Neural progenitor cell (in vitro differentiated cells): Measurements from ENCODE around the gene PC. TPM values are rescaled to one million over a fixed set of nuclear protein-coding genes. Genes with fewer than 3 reads are reported as not detected.

Experiments
- DNase-seq: peaks from one replicate; pipeline ENCODE4 v3.0.0-alpha.2; 2016; ENCODE audit warnings: low spot score
- H2AFZ ChIP-seq: fragments of 200-600 bp; sonication (generic); replicated peaks from 2 replicates; pipeline ENCODE4 v1.6.1; 2016; ENCODE audit warnings: antibody characterized with exemption
- H3F3A ChIP-seq: fragments of 200-600 bp; sonication (generic); 2 replicates; pipeline ENCODE4 v1.6.1; 2016; ENCODE audit warnings: antibody characterized with exemption, low read depth
- H3K27ac ChIP-seq: fragments of 200-600 bp; sonication (generic); 2 replicates; pipeline ENCODE4 v1.5.1; 2016; ENCODE audit warnings: mild to moderate bottlenecking
- H3K27me3 ChIP-seq: fragments of 200-600 bp; sonication (generic); 2 replicates; pipeline ENCODE4 v1.6.1; 2016; ENCODE audit warnings: mild to moderate bottlenecking, moderate library complexity
- H3K36me3 ChIP-seq: fragments of 200-600 bp; sonication (generic); 2 replicates; pipeline ENCODE4 v1.5.1; 2016
- H3K4me1 ChIP-seq: fragments of 200-600 bp; sonication (generic); 2 replicates; pipeline ENCODE4 v1.6.1; 2016; ENCODE audit warnings: mixed run types
- H3K4me2 ChIP-seq: fragments of 200-600 bp; sonication (generic); 2 replicates; pipeline ENCODE4 v1.6.1; 2016
- H3K4me3 ChIP-seq: fragments of 200-600 bp; sonication (generic); 2 replicates; pipeline ENCODE4 v1.5.1; 2016
- H3K79me2 ChIP-seq: fragments of 200-600 bp; sonication (generic); 2 replicates; pipeline ENCODE4 v1.6.1; 2016; ENCODE audit warnings: low read depth
- H3K9ac ChIP-seq: fragments of 200-600 bp; sonication (generic); 2 replicates; pipeline ENCODE4 v1.6.1; 2016
- H3K9me3 ChIP-seq: fragments of 200-600 bp; sonication (generic); 2 replicates; pipeline ENCODE4 v1.5.1; 2016; ENCODE audit warnings: low read depth
- H4K20me1 ChIP-seq: fragments of 200-600 bp; sonication (generic); 2 replicates; pipeline ENCODE4 v1.6.1; 2016; ENCODE audit warnings: low read depth
- H3K27ac Mint-ChIP-seq: 3 replicates; pipeline ENCODE4 v1.8.0; 2021; ENCODE audit warnings: mixed read lengths
- H3K27me3 Mint-ChIP-seq: 2 replicates; pipeline ENCODE4 v1.8.0; 2022; ENCODE audit warnings: low read depth, mild to moderate bottlenecking, inconsistent platforms, moderate library complexity, mixed read lengths; ENCODE audit not compliant: insufficient read depth
- H3K36me3 Mint-ChIP-seq: 3 replicates; pipeline ENCODE4 v1.8.0; 2021; ENCODE audit warnings: mixed read lengths
- H3K4me1 Mint-ChIP-seq: 3 replicates; pipeline ENCODE4 v1.8.0; 2021; ENCODE audit warnings: mixed read lengths
- H3K4me3 Mint-ChIP-seq: 3 replicates; pipeline ENCODE4 v1.8.0; 2021; ENCODE audit warnings: mild to moderate bottlenecking, moderate library complexity, mixed read lengths
- H3K9me3 Mint-ChIP-seq: 3 replicates; pipeline ENCODE4 v1.8.0; 2020; ENCODE audit warnings: mixed read lengths
- CTCF ChIP-seq: fragments of 200-600 bp; sonication (generic); IDR thresholded peaks from 2 replicates; pipeline ENCODE4 v1.5.1; 2017; ENCODE audit warnings: antibody characterized with exemption, mild to moderate bottlenecking
- EZH2 ChIP-seq: fragments of 200-600 bp; sonication (generic); IDR thresholded peaks from 2 replicates; pipeline ENCODE4 v1.6.1; 2017; ENCODE audit warnings: antibody characterized with exemption, mild to moderate bottlenecking, moderate library complexity
- EZH2phosphoT487 ChIP-seq: fragments of 200-600 bp; sonication (generic); IDR thresholded peaks from 2 replicates; pipeline ENCODE4 v1.6.1; 2017; ENCODE audit warnings: antibody characterized with exemption
- total RNA-seq: library from RNA; depleted of rRNA; stranded (reverse); fragments of >200 nt; gene quantifications from 2 replicates; pipeline ENCODE4 v1.2.3, GENCODE V29; 2015; ENCODE audit warnings: low replicate concordance

The PC gene
- total RNA-seq, 1 donor from 2014 or later = 11.4 TPM

DNA sequence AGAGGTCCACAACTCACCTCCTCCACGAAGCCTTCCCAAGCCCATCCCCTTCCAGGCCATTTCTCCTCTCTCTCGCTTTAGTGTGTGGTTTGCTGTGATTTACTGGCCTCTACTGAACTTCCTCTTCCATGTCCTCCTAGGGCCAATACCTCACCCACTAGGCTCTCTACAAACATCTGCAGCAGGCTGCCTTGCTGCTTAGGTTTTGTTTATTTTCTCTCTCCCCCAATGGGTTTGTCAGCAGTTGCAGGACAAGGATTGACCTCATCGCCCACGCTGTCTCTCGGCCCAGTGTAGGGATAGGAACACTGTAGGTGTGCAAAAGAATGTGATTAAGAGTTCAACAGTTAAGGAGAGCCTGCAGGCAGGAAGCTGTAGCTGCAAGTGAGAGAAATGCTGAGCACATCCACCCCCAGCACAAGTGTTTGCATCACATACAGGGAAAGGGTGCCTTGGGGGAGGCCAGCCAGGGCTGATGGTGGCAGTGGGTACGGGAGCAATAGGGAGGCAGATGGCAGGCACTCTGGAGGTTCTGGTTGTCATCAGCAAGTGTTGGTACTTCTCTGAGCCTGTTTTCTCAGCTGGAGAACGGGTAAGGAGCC is 1.4 kb downstream of the PC start:
- peak; percentile 27 for DNase-seq
- H3K9me3 Mint-ChIP-seq = no peaks in the 10 kb centered on the region
- Histone ChIP-seq H2AFZ (no peak overlapping the region), H3K79me2 (peaks cover 5% of the 10 kb centered on the region), H3K27ac (no peak overlapping the region), H3K4me2 (peak overlapping the region; percentile 72), H3K9me3 (no peaks in the 10 kb centered on the region), H4K20me1 (no peaks in the 10 kb centered on the region), H3K4me3 (no peak overlapping the region), H3K36me3 (no peaks in the 10 kb centered on the region), H3F3A (peaks cover 23% of the 10 kb centered on the region), H3K27me3 (peaks cover 14% of the 10 kb centered on the region), H3K9ac (no peak overlapping the region), H3K4me1 (peaks cover 13% of the 10 kb centered on the region)
- TF ChIP-seq EZH2 (no peak), CTCF (no peak), EZH2phosphoT487 (no peak)
- H3K4me1 Mint-ChIP-seq = peaks cover 28% of the 10 kb centered on the region
- H3K36me3 Mint-ChIP-seq = no peaks in the 10 kb centered on the region
- no peak overlapping the region for H3K27ac Mint-ChIP-seq
- peaks cover 5% of the 10 kb centered on the region for H3K27me3 Mint-ChIP-seq
- peak overlapping the region; percentile 85 for H3K4me3 Mint-ChIP-seq

DNA sequence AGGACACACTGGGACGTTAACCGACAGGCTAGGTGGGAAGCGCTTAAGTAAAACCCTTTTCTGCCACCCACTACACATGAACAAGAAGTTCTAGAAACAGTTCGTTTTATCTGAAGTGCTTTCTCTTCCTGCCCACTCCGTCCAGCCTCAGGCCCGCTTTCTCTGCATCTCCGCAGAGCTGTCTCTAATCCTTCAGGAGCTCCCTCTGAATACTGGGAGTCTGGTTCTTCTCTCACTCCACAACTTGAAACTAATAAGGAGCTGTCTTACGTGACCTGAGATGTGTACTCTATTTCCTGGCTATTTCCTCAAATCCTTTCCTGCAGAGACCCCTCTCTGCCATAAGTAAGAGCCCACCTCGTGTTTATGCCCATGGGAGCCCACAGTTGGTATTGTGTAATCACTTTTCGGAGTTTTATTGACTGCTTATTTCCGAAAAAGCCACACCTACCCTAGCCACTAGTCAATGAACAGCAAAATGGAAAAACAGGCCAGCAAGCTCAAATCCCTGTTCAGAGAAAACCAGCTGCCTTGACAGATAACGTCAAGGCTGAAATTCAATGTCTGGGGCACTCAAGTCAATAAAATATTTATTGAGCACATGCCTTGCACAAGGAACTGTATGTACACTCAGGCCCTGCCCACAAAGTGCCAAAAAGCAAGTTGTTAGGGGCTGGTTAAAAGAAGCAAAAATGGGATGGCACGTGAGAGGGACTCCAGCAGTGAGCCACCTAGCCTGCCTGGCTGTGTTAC is 4.9 kb downstream of the PC start:
- Mint-ChIP-seq H3K4me3 (no peak overlapping the region), H3K27ac (no peak overlapping the region), H3K4me1 (peaks cover 16% of the 10 kb centered on the region), H3K27me3 (peaks cover 2% of the 10 kb centered on the region), H3K36me3 (no peaks in the 10 kb centered on the region), H3K9me3 (no peaks in the 10 kb centered on the region)
- H3K9ac ChIP-seq = no peak overlapping the region
- no peaks in the 10 kb centered on the region for H4K20me1 ChIP-seq
- H3K27ac ChIP-seq = no peak overlapping the region
- TF ChIP-seq EZH2 = no peak
- TF ChIP-seq EZH2phosphoT487 = no peak
- no peak for TF ChIP-seq CTCF
- no peak overlapping the region for H3K4me3 ChIP-seq
- H3K36me3 ChIP-seq = no peaks in the 10 kb centered on the region
- no peak overlapping the region for H2AFZ ChIP-seq
- peaks cover 12% of the 10 kb centered on the region for H3F3A ChIP-seq
- no peaks in the 10 kb centered on the region for H3K27me3 ChIP-seq
- no peak for DNase-seq
- H3K79me2 ChIP-seq = peaks cover 5% of the 10 kb centered on the region
- no peak overlapping the region for H3K4me2 ChIP-seq
- H3K4me1 ChIP-seq = peaks cover 8% of the 10 kb centered on the region
- H3K9me3 ChIP-seq = no peaks in the 10 kb centered on the region

GRCh38 chr11:66951927-66952337 is 6.3 kb downstream of the PC start:
- Histone ChIP-seq H4K20me1 (no peaks in the 10 kb centered on the region), H2AFZ (no peak overlapping the region), H3K4me3 (no peak overlapping the region), H3K4me1 (no peaks in the 10 kb centered on the region), H3K4me2 (no peak overlapping the region), H3K27ac (no peak overlapping the region), H3K9me3 (no peaks in the 10 kb centered on the region), H3K36me3 (no peaks in the 10 kb centered on the region), H3K9ac (no peak overlapping the region), H3K27me3 (no peaks in the 10 kb centered on the region), H3F3A (peaks cover 4% of the 10 kb centered on the region), H3K79me2 (no peaks in the 10 kb centered on the region)
- H3K9me3 Mint-ChIP-seq = no peaks in the 10 kb centered on the region
- no peak overlapping the region for H3K27ac Mint-ChIP-seq
- H3K4me3 Mint-ChIP-seq = no peak overlapping the region
- no peak for DNase-seq
- H3K4me1 Mint-ChIP-seq = peaks cover 11% of the 10 kb centered on the region
- H3K27me3 Mint-ChIP-seq = peaks cover 1% of the 10 kb centered on the region
- no peaks in the 10 kb centered on the region for H3K36me3 Mint-ChIP-seq
- TF ChIP-seq CTCF (no peak), EZH2phosphoT487 (no peak), EZH2 (no peak)
